ENCODE results near the gene LRRC4C. TPM values are rescaled to one million over a fixed set of nuclear protein-coding genes. Genes with fewer than 3 reads are reported as not detected.

The LRRC4C gene
- total RNA-seq, 4 donors from 2014 or later, result 0.19 to 1.1 TPM; not detected in 2

DNA sequence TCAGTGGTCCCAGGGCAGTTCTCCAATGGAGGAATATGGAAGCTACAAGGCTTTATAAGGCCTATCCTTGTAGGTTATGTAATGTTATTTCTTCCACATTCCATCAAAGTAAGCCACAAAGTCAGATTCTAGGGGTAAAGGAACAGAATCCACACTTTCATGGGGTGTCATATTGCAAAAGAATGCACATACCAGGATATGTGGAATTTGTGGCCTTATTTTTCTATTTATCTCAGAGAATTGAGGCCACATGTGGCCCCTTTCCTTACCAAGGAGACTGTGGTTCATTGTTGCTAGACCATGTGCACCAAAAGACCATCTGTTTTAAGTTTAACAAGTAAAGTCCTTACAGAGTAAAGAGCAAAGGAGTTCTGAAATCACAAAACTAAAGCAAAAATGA lies 12.9 kb downstream of the LRRC4C start:
- TF ChIP-seq POLR2A (IDR thresholded peaks at IDR 0.05), result no peak
- TF ChIP-seq, protein P1, sequence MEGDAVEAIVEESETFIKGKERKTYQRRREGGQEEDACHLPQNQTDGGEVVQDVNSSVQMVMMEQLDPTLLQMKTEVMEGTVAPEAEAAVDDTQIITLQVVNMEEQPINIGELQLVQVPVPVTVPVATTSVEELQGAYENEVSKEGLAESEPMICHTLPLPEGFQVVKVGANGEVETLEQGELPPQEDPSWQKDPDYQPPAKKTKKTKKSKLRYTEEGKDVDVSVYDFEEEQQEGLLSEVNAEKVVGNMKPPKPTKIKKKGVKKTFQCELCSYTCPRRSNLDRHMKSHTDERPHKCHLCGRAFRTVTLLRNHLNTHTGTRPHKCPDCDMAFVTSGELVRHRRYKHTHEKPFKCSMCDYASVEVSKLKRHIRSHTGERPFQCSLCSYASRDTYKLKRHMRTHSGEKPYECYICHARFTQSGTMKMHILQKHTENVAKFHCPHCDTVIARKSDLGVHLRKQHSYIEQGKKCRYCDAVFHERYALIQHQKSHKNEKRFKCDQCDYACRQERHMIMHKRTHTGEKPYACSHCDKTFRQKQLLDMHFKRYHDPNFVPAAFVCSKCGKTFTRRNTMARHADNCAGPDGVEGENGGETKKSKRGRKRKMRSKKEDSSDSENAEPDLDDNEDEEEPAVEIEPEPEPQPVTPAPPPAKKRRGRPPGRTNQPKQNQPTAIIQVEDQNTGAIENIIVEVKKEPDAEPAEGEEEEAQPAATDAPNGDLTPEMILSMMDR (IDR thresholded peaks at IDR 0.05), result no peak

DNA sequence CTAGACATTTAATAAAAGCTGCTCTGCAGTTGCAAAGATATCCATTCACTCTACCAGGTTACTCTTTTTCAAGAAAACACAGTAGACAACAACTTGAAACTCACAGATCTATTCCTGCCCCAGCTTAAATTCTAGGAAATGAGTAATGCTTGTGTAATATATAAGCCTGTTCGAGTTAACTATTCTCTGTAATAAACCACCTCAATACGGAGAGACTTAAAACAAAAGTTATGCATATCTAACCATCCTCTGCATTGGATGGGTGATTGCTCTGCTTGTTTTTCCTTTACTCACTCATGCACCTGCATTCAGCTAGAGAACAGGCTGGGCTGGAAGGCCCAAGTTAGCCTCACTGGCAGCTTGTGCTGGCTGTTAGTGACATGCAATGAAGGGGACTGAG lies 13.3 kb downstream of the LRRC4C start:
- no peak overlapping the region for H3K4me3 ChIP-seq (ENCODE audit: low read depth, poor library complexity, severe bottlenecking)
- no peak for DNase-seq (ENCODE audit: low spot score in 2 of 2)
- intact Hi-C loops (cut with DNase I; ENCODE audit: low total_unique reads), result no loop called here
- TF ChIP-seq POLR2A (IDR thresholded peaks at IDR 0.05), result no peak
- TF ChIP-seq, protein P1 (IDR thresholded peaks at IDR 0.05), result no peak
- 82 to 87% methylated on average over 2 of the region's 2 CpGs for WGBS, 2 donors

More for the DNA sequence above, 12.9 kb downstream of the LRRC4C start:
- no peak overlapping the region for H3K4me3 ChIP-seq (ENCODE audit: low read depth, poor library complexity, severe bottlenecking)
- intact Hi-C loops (cut with DNase I; ENCODE audit: low total_unique reads), result no loop called here
- no peak for DNase-seq (ENCODE audit: low spot score in 2 of 2)

DNA sequence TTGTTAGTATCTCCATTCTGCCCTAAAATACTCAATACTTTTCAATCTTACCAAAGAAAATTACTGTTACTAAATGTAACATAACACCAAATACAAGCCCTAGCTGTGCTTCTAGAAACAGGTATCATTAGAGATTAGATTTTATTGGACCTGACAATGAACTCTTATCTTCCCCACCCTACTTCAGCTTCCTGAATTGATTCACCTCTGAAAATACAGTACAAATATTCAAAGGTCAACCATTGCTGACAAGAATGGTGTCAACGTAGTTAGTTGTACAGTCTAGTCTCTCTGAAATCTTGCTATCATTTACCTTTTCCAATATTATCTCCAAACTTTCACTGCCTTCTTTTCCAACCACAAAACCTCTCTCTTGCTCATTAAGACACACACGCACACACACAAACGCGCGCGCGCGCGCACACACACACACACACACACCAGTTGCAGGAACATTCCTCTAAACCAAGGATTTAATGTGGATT lies 22.4 kb downstream of the LRRC4C start:
- intact Hi-C loops (cut with DNase I; ENCODE audit: low total_unique reads), result no loop called here
- WGBS, 2 donors, result 63 to 97% methylated on average over 9 of the region's 9 CpGs
- no peak overlapping the region for H3K4me3 ChIP-seq (ENCODE audit: low read depth, poor library complexity, severe bottlenecking)
- TF ChIP-seq POLR2A (IDR thresholded peaks at IDR 0.05), result no peak
- TF ChIP-seq, protein P1 (IDR thresholded peaks at IDR 0.05), result no peak
- no peak for DNase-seq (ENCODE audit: low spot score in 2 of 2)

DNA sequence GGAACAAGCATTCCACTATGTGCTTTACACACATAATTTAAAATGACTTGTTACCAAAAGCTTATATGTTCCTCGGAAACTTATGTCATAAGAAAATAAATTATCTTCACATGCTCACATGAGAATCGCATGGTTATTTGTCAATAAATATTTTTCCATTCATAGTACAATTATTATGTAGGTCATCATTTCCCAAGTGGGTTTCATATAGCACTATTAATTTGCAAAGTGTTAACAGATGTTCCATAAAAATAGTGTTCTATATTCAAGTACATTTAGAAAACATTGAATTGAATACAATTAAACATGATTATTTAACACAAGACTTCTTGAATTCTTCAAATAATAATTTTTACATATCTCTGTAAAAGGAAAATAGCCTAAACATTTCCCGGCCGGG lies 23.9 kb downstream of the LRRC4C start:
- no peak overlapping the region for H3K4me3 ChIP-seq (ENCODE audit: low read depth, poor library complexity, severe bottlenecking)
- TF ChIP-seq POLR2A (IDR thresholded peaks at IDR 0.05), result no peak
- TF ChIP-seq, protein P1 (IDR thresholded peaks at IDR 0.05), result no peak
- intact Hi-C loops (cut with DNase I; ENCODE audit: low total_unique reads), result no loop called here
- 63 to 75% methylated on average over 4 of the region's 4 CpGs for WGBS, 2 donors
- no peak for DNase-seq (ENCODE audit: low spot score in 2 of 2)

DNA sequence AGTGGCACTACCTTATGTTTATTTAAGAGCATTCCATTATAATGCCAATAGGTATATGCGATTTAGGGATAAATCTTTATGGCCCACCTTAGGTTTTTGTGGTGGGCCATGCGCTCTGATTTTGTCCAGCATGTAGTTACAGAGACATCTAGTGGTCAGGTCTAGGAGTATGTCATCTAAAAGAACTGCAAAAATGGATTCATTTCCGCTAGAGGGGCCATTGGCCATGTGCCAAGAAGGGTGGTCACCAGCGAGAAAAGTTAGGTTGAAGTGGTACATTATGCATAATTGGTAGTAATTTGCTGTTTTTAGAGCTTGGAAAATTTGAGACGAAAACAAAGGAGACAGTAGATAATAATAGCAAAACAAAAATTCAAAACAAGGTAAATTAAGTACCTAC lies 27.7 kb downstream of the LRRC4C start:
- no peak for DNase-seq (ENCODE audit: low spot score in 2 of 2)

DNA sequence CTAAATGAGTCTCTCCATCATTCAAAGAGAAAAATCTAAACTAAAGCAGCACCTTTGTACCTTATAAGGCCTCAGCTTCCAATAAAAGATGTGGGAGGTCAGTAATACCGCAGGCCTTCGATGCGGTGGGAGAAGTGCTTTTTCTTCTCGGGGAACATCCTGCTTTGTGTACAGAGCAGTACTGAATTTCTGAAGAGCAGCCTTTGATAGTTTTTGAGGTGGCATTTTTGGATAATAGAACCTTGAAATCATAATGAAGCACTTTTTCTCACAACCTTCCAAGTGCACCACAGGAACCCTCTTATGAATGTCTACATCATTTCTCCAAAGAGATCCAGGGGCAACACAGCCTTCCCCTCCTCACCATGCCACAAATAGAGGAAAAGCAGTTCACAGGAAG lies 39.6 kb downstream of the LRRC4C start:
- intact Hi-C loops (cut with DNase I; ENCODE audit: low total_unique reads), result no loop called here
- WGBS, 2 donors, result 92 to 95% methylated on average over 4 of the region's 4 CpGs
- DNase-seq (ENCODE audit: low spot score in 2 of 2), result no peak
- no peak for TF ChIP-seq POLR2A (IDR thresholded peaks at IDR 0.05)
- TF ChIP-seq, protein P1 (IDR thresholded peaks at IDR 0.05), result no peak
- H3K4me3 ChIP-seq (ENCODE audit: low read depth, poor library complexity, severe bottlenecking), result no peak overlapping the region

More for the DNA sequence above, 27.7 kb downstream of the LRRC4C start:
- H3K4me3 ChIP-seq (ENCODE audit: low read depth, poor library complexity, severe bottlenecking), result no peak overlapping the region
- 78 to 81% methylated on average over 5 of the region's 5 CpGs for WGBS, 2 donors
- intact Hi-C loops (cut with DNase I; ENCODE audit: low total_unique reads), result no loop called here
- TF ChIP-seq, protein P1 (IDR thresholded peaks at IDR 0.05), result no peak
- no peak for TF ChIP-seq POLR2A (IDR thresholded peaks at IDR 0.05)
